Glutamatergic neuron (in vitro differentiated cells): ENCODE data around the gene RNF167. TPM values are rescaled to one million over a fixed set of nuclear protein-coding genes. Genes with fewer than 3 reads are reported as not detected.

ENCODE experiments used
- DNase-seq: peaks from one replicate; pipeline ENCODE4 v3.0.0; 2022
- H3K27ac Mint-ChIP-seq: one replicate; pipeline ENCODE4 v1.8.0; 2020; ENCODE audit warnings: mild to moderate bottlenecking, mixed read lengths, inconsistent platforms; ENCODE audit not compliant: unreplicated experiment
- H3K27me3 Mint-ChIP-seq: one replicate; pipeline ENCODE4 v1.8.0; 2020; ENCODE audit warnings: mild to moderate bottlenecking, moderate library complexity, mixed read lengths, inconsistent platforms; ENCODE audit not compliant: unreplicated experiment
- H3K36me3 Mint-ChIP-seq: one replicate; pipeline ENCODE4 v1.8.0; 2020; ENCODE audit warnings: mild to moderate bottlenecking, mixed read lengths, inconsistent platforms; ENCODE audit not compliant: unreplicated experiment
- H3K4me1 Mint-ChIP-seq: one replicate; pipeline ENCODE4 v1.8.0; 2020; ENCODE audit warnings: mild to moderate bottlenecking, low read depth, mixed read lengths, inconsistent platforms; ENCODE audit not compliant: unreplicated experiment
- H3K4me3 Mint-ChIP-seq: one replicate; pipeline ENCODE4 v1.8.0; 2020; ENCODE audit warnings: mild to moderate bottlenecking, mixed read lengths, inconsistent platforms; ENCODE audit not compliant: unreplicated experiment
- H3K9me3 Mint-ChIP-seq: one replicate; pipeline ENCODE4 v1.8.0; 2020; ENCODE audit warnings: mild to moderate bottlenecking, moderate library complexity, mixed read lengths, inconsistent platforms; ENCODE audit not compliant: unreplicated experiment
- CTCF ChIP-seq: fragments of 200-600 bp; sonication (generic); IDR thresholded peaks from one replicate; pipeline ENCODE4 v1.5.0; 2021; ENCODE audit not compliant: partially characterized antibody, unreplicated experiment
- total RNA-seq: library from RNA; stranded (reverse); fragmentation: NEBNext Ultra II Directional; extraction: Animal tissue kit (Norgen Biotek cat#: 25700); gene quantifications from one replicate; pipeline ENCODE4 v1.2.1, GENCODE V29; 2021; ENCODE audit not compliant: unreplicated experiment

RNF167 gene
- total RNA-seq, 1 donor from 2014 or later, result 96.1 TPM

GRCh38 chr17:4968486-4969046 lies 28.5 kb downstream of the RNF167 start:
- Mint-ChIP-seq H3K36me3 (no peaks in the 10 kb centered on the region), H3K27ac (no peak overlapping the region), H3K27me3 (peaks cover 21% of the 10 kb centered on the region), H3K4me1 (peaks cover 20% of the 10 kb centered on the region), H3K9me3 (peaks cover 5% of the 10 kb centered on the region), H3K4me3 (no peak overlapping the region)
- DNase-seq, result peak; percentile 64
- TF ChIP-seq CTCF, result no peak

GRCh38 chr17:4969047-4969550 lies 29.0 kb downstream of the RNF167 start:
- Mint-ChIP-seq H3K36me3 (no peaks in the 10 kb centered on the region), H3K27me3 (peaks cover 24% of the 10 kb centered on the region), H3K27ac (no peak overlapping the region), H3K4me1 (peaks cover 22% of the 10 kb centered on the region), H3K4me3 (no peak overlapping the region), H3K9me3 (peaks cover 7% of the 10 kb centered on the region)
- TF ChIP-seq CTCF, result no peak
- DNase-seq, result no peak

- peaks cover 22% of the 10 kb centered on the region for H3K4me1 Mint-ChIP-seq
- TF ChIP-seq CTCF, result no peak
- no peak for DNase-seq
Measured at GRCh38 chr17:4969551-4970173, 29.6 kb downstream of the RNF167 start.

DNA sequence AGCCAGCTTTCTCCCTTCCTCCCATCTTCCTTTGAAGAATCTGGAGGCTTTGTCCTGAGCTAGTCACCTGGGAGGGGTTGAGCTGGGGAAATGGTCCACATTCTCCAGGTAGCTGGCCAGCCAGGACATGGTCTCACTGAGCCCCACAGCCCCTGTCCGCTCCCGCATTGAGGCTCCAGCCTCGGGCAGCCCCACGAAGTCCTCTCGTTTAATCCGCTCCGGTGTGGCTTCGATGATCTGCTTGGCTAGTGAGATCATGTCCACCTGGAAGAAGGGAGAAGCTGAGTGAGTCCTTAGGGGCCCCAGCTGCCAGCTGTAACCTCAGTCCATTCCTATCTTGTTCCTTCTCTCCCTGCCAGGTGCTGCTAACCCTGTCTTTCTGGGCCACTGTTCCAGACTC lies 30.2 kb downstream of the RNF167 start:
- peaks cover 30% of the 10 kb centered on the region for H3K27me3 Mint-ChIP-seq
- H3K4me3 Mint-ChIP-seq, result peak overlapping the region; percentile 46
- DNase-seq, result no peak
- TF ChIP-seq CTCF, result no peak
- H3K27ac Mint-ChIP-seq, result no peak overlapping the region
- peaks cover 2% of the 10 kb centered on the region for H3K36me3 Mint-ChIP-seq
- peaks cover 7% of the 10 kb centered on the region for H3K9me3 Mint-ChIP-seq
- peaks cover 22% of the 10 kb centered on the region for H3K4me1 Mint-ChIP-seq

More at GRCh38 chr17:4969551-4970173, 29.6 kb downstream of the RNF167 start:
- H3K9me3 Mint-ChIP-seq, result peaks cover 7% of the 10 kb centered on the region
- no peak overlapping the region for H3K27ac Mint-ChIP-seq
- no peak overlapping the region for H3K4me3 Mint-ChIP-seq
- peaks cover 28% of the 10 kb centered on the region for H3K27me3 Mint-ChIP-seq
- no peaks in the 10 kb centered on the region for H3K36me3 Mint-ChIP-seq

- peaks cover 28% of the 10 kb centered on the region for H3K27me3 Mint-ChIP-seq
- peaks cover 7% of the 10 kb centered on the region for H3K9me3 Mint-ChIP-seq
Measured at GRCh38 chr17:4971826-4972225, 31.8 kb downstream of the RNF167 start.

More at GRCh38 chr17:4971826-4972225, 31.8 kb downstream of the RNF167 start:
- Mint-ChIP-seq H3K36me3 (peaks cover 5% of the 10 kb centered on the region), H3K4me1 (peaks cover 14% of the 10 kb centered on the region), H3K27ac (no peak overlapping the region), H3K4me3 (no peak overlapping the region)
- DNase-seq, result no peak
- TF ChIP-seq CTCF, result no peak
